Keratinocyte (primary cell): ENCODE results near the gene FMNL2.

Experiments
- EZH2 ChIP-seq: IDR thresholded peaks from one replicate; pipeline ENCODE4 v1.6.1; 2012; ENCODE audit warnings: inconsistent platforms, mild to moderate bottlenecking, low read length, moderate library complexity
- TF ChIP-seq, protein P1 (sequence below), 3 experiments: IDR thresholded peaks in 1 of 3; conservative IDR thresholded peaks in 1 of 3; optimal IDR thresholded peaks in 1 of 3; 2 replicates in 2 of 3; 3 replicates in 1 of 3; pipeline versions ENCODE3 to v1.5.1; 2011; ENCODE audit warnings: low read length in 3 of 3, mild to moderate bottlenecking in 3 of 3, moderate library complexity in 2 of 3, control low read depth in 1 of 3, inconsistent platforms in 1 of 3; ENCODE audit not compliant: insufficient read depth in 2 of 3; ENCODE audit errors: extremely low read depth in 1 of 3

DNA sequence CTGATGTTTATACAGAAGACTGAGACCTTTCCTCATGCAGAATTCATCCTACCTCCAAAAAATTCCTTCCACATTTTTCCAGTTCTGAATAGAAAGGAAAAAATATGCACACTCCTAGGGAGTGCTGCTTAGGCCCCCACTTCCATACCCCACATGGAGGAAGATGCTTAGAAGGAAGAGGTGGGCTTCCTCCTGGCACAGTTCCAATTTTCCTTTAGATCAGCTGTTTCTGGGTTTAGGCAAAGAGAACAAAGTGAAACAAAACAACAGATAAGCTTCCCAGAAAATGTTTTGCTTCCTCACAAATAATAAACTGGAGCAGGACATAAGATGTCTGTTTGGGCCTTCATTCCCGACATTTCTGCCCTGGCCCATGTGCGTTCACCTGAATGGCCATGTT, 209.7 kb downstream of the FMNL2 start:
- TF ChIP-seq, protein P1, sequence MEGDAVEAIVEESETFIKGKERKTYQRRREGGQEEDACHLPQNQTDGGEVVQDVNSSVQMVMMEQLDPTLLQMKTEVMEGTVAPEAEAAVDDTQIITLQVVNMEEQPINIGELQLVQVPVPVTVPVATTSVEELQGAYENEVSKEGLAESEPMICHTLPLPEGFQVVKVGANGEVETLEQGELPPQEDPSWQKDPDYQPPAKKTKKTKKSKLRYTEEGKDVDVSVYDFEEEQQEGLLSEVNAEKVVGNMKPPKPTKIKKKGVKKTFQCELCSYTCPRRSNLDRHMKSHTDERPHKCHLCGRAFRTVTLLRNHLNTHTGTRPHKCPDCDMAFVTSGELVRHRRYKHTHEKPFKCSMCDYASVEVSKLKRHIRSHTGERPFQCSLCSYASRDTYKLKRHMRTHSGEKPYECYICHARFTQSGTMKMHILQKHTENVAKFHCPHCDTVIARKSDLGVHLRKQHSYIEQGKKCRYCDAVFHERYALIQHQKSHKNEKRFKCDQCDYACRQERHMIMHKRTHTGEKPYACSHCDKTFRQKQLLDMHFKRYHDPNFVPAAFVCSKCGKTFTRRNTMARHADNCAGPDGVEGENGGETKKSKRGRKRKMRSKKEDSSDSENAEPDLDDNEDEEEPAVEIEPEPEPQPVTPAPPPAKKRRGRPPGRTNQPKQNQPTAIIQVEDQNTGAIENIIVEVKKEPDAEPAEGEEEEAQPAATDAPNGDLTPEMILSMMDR (optimal IDR thresholded peaks at IDR 0.05 in 1 of 3, IDR thresholded peaks at IDR 0.05 in 1 of 3, conservative IDR thresholded peaks at IDR 0.05 in 1 of 3; ENCODE audit: extremely low read depth in 1 of 3, insufficient read depth in 2 of 3, low read length in 3 of 3), result no peak
- TF ChIP-seq EZH2, result no peak
